Endothelial cell of umbilical vein (primary cell): Measurements from ENCODE around the gene RMND5A.

Experiments
- EZH2 ChIP-seq: IDR thresholded peaks from 2 replicates; pipeline ENCODE4 v1.6.1; 2012; ENCODE audit warnings: borderline replicate concordance, low read depth, mild to moderate bottlenecking, moderate library complexity, low read length, inconsistent platforms; ENCODE audit not compliant: severe bottlenecking
- JUN ChIP-seq: IDR thresholded peaks from 2 replicates; pipeline ENCODE4 v1.6.1; 2011; ENCODE audit warnings: borderline replicate concordance, low read depth; ENCODE audit not compliant: insufficient read length, insufficient read depth
- POLR2A ChIP-seq: IDR thresholded peaks from 2 replicates; pipeline ENCODE4 v1.6.1; 2012; ENCODE audit warnings: low read depth, mild to moderate bottlenecking, control low read depth, low read length
- POLR2AphosphoS5 ChIP-seq: IDR thresholded peaks from 2 replicates; pipeline ENCODE4 v1.6.1; 2012; ENCODE audit warnings: low read depth, mild to moderate bottlenecking, control low read depth, low read length, moderate library complexity; ENCODE audit not compliant: insufficient read depth
- TF ChIP-seq, protein P1 (sequence below), 2 donors: IDR thresholded peaks; 1 replicate in 1 of 2; 2 replicates in 1 of 2; pipeline ENCODE4 v1.5.1; 2011; ENCODE audit warnings: low read length in 2 of 2, mild to moderate bottlenecking in 2 of 2, moderate library complexity in 2 of 2, control low read depth in 1 of 2, inconsistent platforms in 1 of 2, low read depth in 1 of 2; ENCODE audit not compliant: insufficient read depth in 1 of 2; ENCODE audit errors: extremely low read depth in 1 of 2

DNA sequence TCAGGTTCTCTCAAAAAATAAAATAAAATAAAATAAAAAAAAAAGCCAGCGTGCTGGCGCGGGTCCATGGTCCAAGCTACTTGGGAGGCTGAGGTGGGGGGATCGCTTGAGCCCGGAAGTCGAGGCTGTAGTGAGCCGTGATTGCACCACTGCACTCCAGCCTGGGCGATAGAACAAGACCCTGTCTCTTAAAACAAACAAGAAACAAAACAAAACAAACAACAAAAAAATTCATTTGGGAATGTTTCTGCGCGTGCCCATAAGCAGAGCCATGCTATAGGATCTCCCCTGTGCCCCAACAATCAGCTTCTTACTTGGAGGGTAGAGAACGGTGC, 87.0 kb downstream of the RMND5A start:
- no peak for TF ChIP-seq EZH2
- TF ChIP-seq, protein P1, sequence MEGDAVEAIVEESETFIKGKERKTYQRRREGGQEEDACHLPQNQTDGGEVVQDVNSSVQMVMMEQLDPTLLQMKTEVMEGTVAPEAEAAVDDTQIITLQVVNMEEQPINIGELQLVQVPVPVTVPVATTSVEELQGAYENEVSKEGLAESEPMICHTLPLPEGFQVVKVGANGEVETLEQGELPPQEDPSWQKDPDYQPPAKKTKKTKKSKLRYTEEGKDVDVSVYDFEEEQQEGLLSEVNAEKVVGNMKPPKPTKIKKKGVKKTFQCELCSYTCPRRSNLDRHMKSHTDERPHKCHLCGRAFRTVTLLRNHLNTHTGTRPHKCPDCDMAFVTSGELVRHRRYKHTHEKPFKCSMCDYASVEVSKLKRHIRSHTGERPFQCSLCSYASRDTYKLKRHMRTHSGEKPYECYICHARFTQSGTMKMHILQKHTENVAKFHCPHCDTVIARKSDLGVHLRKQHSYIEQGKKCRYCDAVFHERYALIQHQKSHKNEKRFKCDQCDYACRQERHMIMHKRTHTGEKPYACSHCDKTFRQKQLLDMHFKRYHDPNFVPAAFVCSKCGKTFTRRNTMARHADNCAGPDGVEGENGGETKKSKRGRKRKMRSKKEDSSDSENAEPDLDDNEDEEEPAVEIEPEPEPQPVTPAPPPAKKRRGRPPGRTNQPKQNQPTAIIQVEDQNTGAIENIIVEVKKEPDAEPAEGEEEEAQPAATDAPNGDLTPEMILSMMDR (IDR thresholded peaks at IDR 0.05; ENCODE audit: extremely low read depth in 1 of 2, insufficient read depth in 1 of 2, low read depth in 1 of 2, low read length in 2 of 2) = no peak
- no peak for TF ChIP-seq POLR2A
- TF ChIP-seq JUN = no peak
- no peak for TF ChIP-seq POLR2AphosphoS5
